HCT116 (cell line): ENCODE measurements around the gene RPS14. TPM values are rescaled to one million over a fixed set of nuclear protein-coding genes. Genes with fewer than 3 reads are reported as not detected.

Experiments used
- ATAC-seq: fragments of 200-7000 bp; cut with Tn5 transposase; 2 replicates; pipeline ENCODE4 v1.9.1; 2020; ENCODE audit warnings: mild to moderate bottlenecking, moderate library complexity
- Bru-seq: library from RNA; stranded (reverse); fragments of 400-500 nt; gene quantifications from one replicate; lab custom pipeline; 2021; lab: Mats Ljungman, UMichigan
- BruChase-seq, 2 experiments: library from RNA; stranded (reverse); fragments of 400-500 nt; gene quantifications; one replicate each; lab custom pipeline; 2021; lab: Mats Ljungman, UMichigan
- BruUV-seq: library from RNA; stranded (reverse); fragments of 400-500 nt; replicated peaks from 2 replicates; lab custom pipeline; 2021; lab: Mats Ljungman, UMichigan
- CTCF ChIA-PET: fragments of 300-600 bp; sonication (Branson Sonifier 250); formaldehyde crosslinking; loops from one replicate; lab custom pipeline; 2021; ENCODE audit warnings: antibody characterized with exemption; lab: Charles Lee
- POLR2A ChIA-PET: fragments of 300-600, 350-600 bp; sonication (Branson Sonifier 250); formaldehyde crosslinking; loops from one replicate; lab custom pipeline; 2021; ENCODE audit warnings: antibody characterized with exemption; lab: Charles Lee
- RAD21 ChIA-PET, 2 experiments: fragments of 300-600 bp; sonication (Branson Sonifier 250); formaldehyde crosslinking; loops; one replicate each; lab custom pipeline; 2023; ENCODE audit warnings: low total read pairs in 2 of 2; ENCODE audit not compliant: uncharacterized antibody in 2 of 2, unreplicated experiment in 2 of 2, low non-redundant PET in 1 of 2; lab: Charles Lee
- DNase-seq: peaks from one replicate; pipeline ENCODE4 v3.0.0-alpha.2; 2010; ENCODE audit warnings: low read depth, low spot score
- H2AFZ ChIP-seq: fragments of 200-600 bp; shearing (Covaris generic), sonication (generic); 2 replicates; pipeline ENCODE4 v1.6.1; 2017; ENCODE audit warnings: low read depth, mixed run types, mixed read lengths, antibody characterized with exemption, low read length; ENCODE audit not compliant: poor library complexity, severe bottlenecking
- H3K27ac ChIP-seq: 2 replicates; pipeline ENCODE4 v1.5.1; 2012; ENCODE audit warnings: low read depth, low read length
- H3K27me3 ChIP-seq: fragments of 200-600 bp; sonication (generic); 2 replicates; pipeline ENCODE4 v1.6.1; 2016; ENCODE audit warnings: mixed run types, low read length, mixed read lengths; ENCODE audit not compliant: insufficient read depth
- H3K36me3 ChIP-seq, 2 experiments: fragments of 200-500 bp in 1 of 2; fragments of 200-600 bp in 1 of 2; sonication (Bioruptor generic) in 1 of 2; sonication (generic) in 1 of 2; 2 replicates each; pipeline versions ENCODE4 v1.5.1 to v1.6.1; 2014 to 2016; ENCODE audit warnings: low read length in 2 of 2, inconsistent platforms in 1 of 2, mixed read lengths in 1 of 2, mixed run types in 1 of 2; ENCODE audit not compliant: insufficient read depth in 2 of 2, control insufficient read depth in 1 of 2
- H3K4me1 ChIP-seq, 2 experiments: fragments of 200-600 bp in 1 of 2; sonication (generic) in 1 of 2; 2 replicates each; pipeline versions ENCODE4 v1.5.1 to v1.6.1; 2012 to 2017; ENCODE audit warnings: low read length in 2 of 2, inconsistent platforms in 1 of 2, mild to moderate bottlenecking in 1 of 2, mixed read lengths in 1 of 2, mixed run types in 1 of 2, moderate library complexity in 1 of 2; ENCODE audit not compliant: insufficient read depth in 2 of 2, control insufficient read depth in 1 of 2
- H3K4me2 ChIP-seq: fragments of 200-600 bp; sonication (generic); 2 replicates; pipeline ENCODE4 v1.6.1; 2017; ENCODE audit warnings: mixed run types, low read length, mixed read lengths
- H3K4me3 ChIP-seq, 2 experiments: fragments of 200-600 bp in 1 of 2; sonication (generic) in 1 of 2; replicated peaks in 1 of 2; 2 replicates each; pipeline ENCODE4 v1.5.1; 2011 to 2016; ENCODE audit warnings: low read length in 2 of 2, control low read depth in 1 of 2, low read depth in 1 of 2, mild to moderate bottlenecking in 1 of 2, mixed read lengths in 1 of 2, mixed run types in 1 of 2
- H3K79me2 ChIP-seq: fragments of 200-600 bp; sonication (generic); 2 replicates; pipeline ENCODE4 v1.6.1; 2017; ENCODE audit warnings: mild to moderate bottlenecking, mixed run types, low read length, moderate library complexity, mixed read lengths; ENCODE audit not compliant: insufficient read depth
- H3K9ac ChIP-seq: fragments of 200-600 bp; sonication (generic); 2 replicates; pipeline ENCODE4 v1.6.1; 2016; ENCODE audit warnings: low read length, mixed read lengths
- H3K9me2 ChIP-seq: fragments of 200-600 bp; sonication (generic), shearing (Covaris generic); 2 replicates; pipeline ENCODE4 v1.6.1; 2017; ENCODE audit warnings: mixed run types, mild to moderate bottlenecking, moderate library complexity; ENCODE audit not compliant: insufficient read depth
- H3K9me3 ChIP-seq, 2 experiments: fragments of 200-500 bp in 1 of 2; fragments of 200-600 bp in 1 of 2; sonication (Bioruptor generic) in 1 of 2; sonication (generic) in 1 of 2; 2 replicates each; pipeline ENCODE4 v1.6.1; 2014 to 2017; ENCODE audit warnings: low read length in 2 of 2, mixed read lengths in 2 of 2, inconsistent platforms in 1 of 2, low read depth in 1 of 2, mild to moderate bottlenecking in 1 of 2, mixed run types in 1 of 2, moderate library complexity in 1 of 2; ENCODE audit not compliant: control insufficient read depth in 1 of 2, insufficient read depth in 1 of 2
- H4K20me1 ChIP-seq: fragments of 200-600 bp; sonication (generic), shearing (Covaris generic); 2 replicates; pipeline ENCODE4 v1.6.1; 2017; ENCODE audit warnings: mixed run types, mild to moderate bottlenecking, moderate library complexity; ENCODE audit not compliant: insufficient read depth
- CBX3 ChIP-seq: IDR thresholded peaks from 2 replicates; pipeline ENCODE4 v1.6.1; 2012; ENCODE audit warnings: low read depth
- CTCF ChIP-seq, 3 experiments: fragments of 200-600 bp in 1 of 3; sonication (generic) in 1 of 3; IDR thresholded peaks in 2 of 3; conservative IDR thresholded peaks in 1 of 3; 2 replicates each; pipeline ENCODE4 v1.5.1; 2012 to 2017; ENCODE audit warnings: low read depth in 2 of 3, low read length in 2 of 3, antibody characterized with exemption in 1 of 3, borderline replicate concordance in 1 of 3, control low read depth in 1 of 3, mild to moderate bottlenecking in 1 of 3, mixed read lengths in 1 of 3, mixed run types in 1 of 3, moderate library complexity in 1 of 3; ENCODE audit not compliant: insufficient read depth in 1 of 3
- ELF1 ChIP-seq: IDR thresholded peaks from 2 replicates; pipeline ENCODE4 v1.6.1; 2012; ENCODE audit warnings: low read depth, borderline replicate concordance
- FOSL1 ChIP-seq: IDR thresholded peaks from 2 replicates; pipeline ENCODE4 v1.6.1; 2012; ENCODE audit warnings: low read depth
- JUND ChIP-seq: IDR thresholded peaks from 2 replicates; pipeline ENCODE4 v1.6.1; 2012
- MAX ChIP-seq: IDR thresholded peaks from 2 replicates; pipeline ENCODE4 v1.6.1; 2012
- POLR2A ChIP-seq: IDR thresholded peaks from 2 replicates; pipeline ENCODE4 v1.7.0; 2011; ENCODE audit warnings: borderline replicate concordance; ENCODE audit not compliant: insufficient read depth, insufficient read length; ENCODE audit errors: extremely low read depth
- POLR2AphosphoS5 ChIP-seq: IDR thresholded peaks from 2 replicates; pipeline ENCODE4 v1.6.1; 2011; ENCODE audit warnings: mild to moderate bottlenecking, low read depth, low read length, moderate library complexity
- RAD21 ChIP-seq: IDR thresholded peaks from 2 replicates; pipeline ENCODE4 v1.6.1; 2012; ENCODE audit warnings: low read depth, mild to moderate bottlenecking
- REST ChIP-seq: IDR thresholded peaks from 2 replicates; pipeline ENCODE4 v1.6.1; 2012; ENCODE audit warnings: low read depth
- SIN3A ChIP-seq: IDR thresholded peaks from 2 replicates; pipeline ENCODE4 v1.6.1; 2012; ENCODE audit warnings: low read depth
- SRF ChIP-seq: IDR thresholded peaks from 2 replicates; pipeline ENCODE4 v1.6.1; 2012; ENCODE audit warnings: low read depth
- TCF7L2 ChIP-seq: IDR thresholded peaks from 2 replicates; pipeline ENCODE4 v1.7.0; 2011; ENCODE audit warnings: borderline replicate concordance, inconsistent platforms; ENCODE audit not compliant: insufficient read depth, insufficient read length; ENCODE audit errors: extremely low read depth
- YY1 ChIP-seq: IDR thresholded peaks from 2 replicates; pipeline ENCODE4 v1.6.1; 2011; ENCODE audit warnings: low read length, low read depth, moderate library complexity, mild to moderate bottlenecking; ENCODE audit not compliant: insufficient replicate concordance; ENCODE audit errors: extremely low read depth
- ZFX ChIP-seq: fragments of 450-650 bp; IDR thresholded peaks from 2 replicates; pipeline ENCODE4 v1.6.1; 2017
- ZNF274 ChIP-seq: fragments of 200-500 bp; sonication (Bioruptor generic); IDR thresholded peaks from 2 replicates; pipeline ENCODE4 v1.6.1; 2014; ENCODE audit warnings: mild to moderate bottlenecking, low read depth, low read length, inconsistent platforms
- intact Hi-C: fragments of 100-400 bp; cut with micrococcal nuclease; formaldehyde crosslinking; loops from 2 replicates; pipeline ENCODE4 v1.10.0; 2022
- long read RNA-seq: library from polyadenylated mRNA; unstranded; transcript quantifications from one replicate; pipeline ENCODE4 v2.0.0, GENCODE V29; 2021; ENCODE audit not compliant: unreplicated experiment
- polyA plus RNA-seq: library from polyadenylated mRNA; unstranded; fragments of >200 nt; gene quantifications from 2 replicates; pipeline ENCODE4 v1.2.1, GENCODE V29; 2012; ENCODE audit warnings: missing spikeins
- total RNA-seq: library from RNA; stranded (reverse); gene quantifications from one replicate; pipeline ENCODE4 v1.2.1, GENCODE V29; 2021; ENCODE audit not compliant: unreplicated experiment

Gene RPS14
- 2,557 TPM for total RNA-seq
- 4,169 and 4,510 TPM in 2 replicates for polyA plus RNA-seq
- percentile 99 among the genes with signal in this experiment for Bru-seq, nascent RNA
- BruChase-seq, experiment 1, labeled RNA remaining after a 6-hour chase, result percentile 100 among the genes with signal in this experiment
- BruChase-seq, experiment 2, labeled RNA remaining after a 2-hour chase, result percentile 99 among the genes with signal in this experiment
- long read RNA-seq, transcript RPS14-205 (3 exons, 3,119 nt), result minor isoform, 147 of 1,462 reads
- long read RNA-seq, transcript RPS14-201 (5 exons, 712 nt), result minor isoform, 34 of 1,462 reads
- long read RNA-seq, transcript RPS14-202 (5 exons, 2,314 nt), result minor isoform, 18 of 1,462 reads
- long read RNA-seq, transcript RPS14-203 (5 exons, 569 nt), result major isoform, 1,006 of 1,462 reads
- long read RNA-seq, partial matches to known transcripts, result 158 of 1,462 reads
- long read RNA-seq, other reads (novel, unspliced or antisense), result 98 of 1,462 reads

GRCh38 chr5:150449517-150450339 lies at the start of gene RPS14:
Gene RPS14, minus strand, starts transcription at chr5:150449739. Its CDS starts 2,006 bp downstream, at chr5:150447733.
- H3K4me3 ChIP-seq, result peak within 1 kb of the TSS; percentile 94 to 96
- ATAC-seq (peak; percentile 88), DNase-seq (peak; percentile 89)
- no peaks in the 10 kb centered on the region for H3K27me3 ChIP-seq
- H3K27ac ChIP-seq, result peak within 1 kb of the TSS; percentile 86
- H3K36me3 ChIP-seq, result peaks cover 28 to 44% of the 10 kb centered on the region in 2 experiments
- intact Hi-C loops, result loop anchor here (10.0 kb wide), 2 partner anchors 335 to 595 kb away; no protein-coding TSS in a partner anchor
- H3K9ac ChIP-seq, result peak within 1 kb of the TSS; percentile 97
- no peaks in the 10 kb centered on the region for H3K9me3 ChIP-seq
- ChIA-PET RAD21 (no interaction called here), POLR2A (interaction anchor here (0.5 to 1.6 kb wide), 13 partner anchors 10 to 449 kb away, joined by 3 to 10 read pairs (median 3); partner anchors contain the start of genes HMGXB3, RBM22 and TIGD6), CTCF (interaction anchor here (0.6 to 1.6 kb wide), 10 partner anchors 10 to 397 kb away, joined by 3 to 8 read pairs (median 3); partner anchors contain the start of genes RBM22 and SMIM3)
- no peaks in the 10 kb centered on the region for H3K9me2 ChIP-seq
- peak within 1 kb of the TSS; percentile 75 for H2AFZ ChIP-seq
- H3K4me2 ChIP-seq, result peak within 1 kb of the TSS; percentile 84
- H3K4me1 ChIP-seq, result peaks cover 3 to 26% of the 10 kb centered on the region in 2 experiments; a peak in 3 of 4 replicates
- TF ChIP-seq CBX3 (no peak), ZNF274 (no peak), RAD21 (no peak), JUND (no peak), CTCF (IDR thresholded peaks at IDR 0.05 in 2 of 3, conservative IDR thresholded peaks at IDR 0.05 in 1 of 3; ENCODE audit: borderline replicate concordance in 1 of 3, insufficient read depth in 1 of 3, low read depth in 2 of 3, low read length in 2 of 3) (peak in 2 of 3 experiments; percentile 81 to 83; a peak in 4 of 6 replicates), ZFX (peak; percentile 92), POLR2A (peak; percentile 77), SRF (no peak), REST (no peak), ELF1 (no peak), TCF7L2 (peak; percentile 36), SIN3A (no peak), MAX (no peak), YY1 (peak; percentile 90), FOSL1 (no peak), POLR2AphosphoS5 (peak; percentile 98)
- BruUV-seq, result TSS peak; percentile 96
- peaks cover 48% of the 10 kb centered on the region for H3K79me2 ChIP-seq
- H4K20me1 ChIP-seq, result peaks cover 25% of the 10 kb centered on the region; the same call in 1 of the 2 replicates
